CD4-positive, alpha-beta memory T cell (primary cell): ENCODE measurements around the gene NUP153. TPM values are rescaled to one million over a fixed set of nuclear protein-coding genes. Genes with fewer than 3 reads are reported as not detected.

ENCODE experiments used
- CTCF ChIA-PET: fragments of 350-600 bp; sonication (Branson Sonifier 250); formaldehyde crosslinking; loops from one replicate; lab custom pipeline; 2021; ENCODE audit warnings: inconsistent platforms; ENCODE audit not compliant: partially characterized antibody; lab: Charles Lee
- POLR2A ChIA-PET: fragments of 350-600 bp; sonication (Branson Sonifier 250); formaldehyde crosslinking; loops from one replicate; lab custom pipeline; 2021; ENCODE audit not compliant: partially characterized antibody; lab: Charles Lee
- DNase-seq, 5 donors: peaks; one replicate each; pipeline versions ENCODE4 v3.0.0 to v3.0.0-alpha.2; 2020 to 2022; ENCODE audit warnings: mixed read lengths in 1 of 5
- H3K27ac ChIP-seq: one replicate; pipeline ENCODE4 v1.7.0; 2013; ENCODE audit warnings: low read depth, low read length
- H3K27me3 ChIP-seq: 2 replicates; pipeline ENCODE4 v1.7.0; 2013; ENCODE audit warnings: mild to moderate bottlenecking, low read length, moderate library complexity; ENCODE audit not compliant: insufficient read depth
- H3K36me3 ChIP-seq: 2 replicates; pipeline ENCODE4 v1.7.0; 2013; ENCODE audit warnings: mild to moderate bottlenecking, low read length, moderate library complexity; ENCODE audit not compliant: insufficient read depth
- H3K4me1 ChIP-seq: 2 replicates; pipeline ENCODE4 v1.7.0; 2013; ENCODE audit warnings: mild to moderate bottlenecking, low read length, moderate library complexity; ENCODE audit not compliant: insufficient read depth
- H3K4me3 ChIP-seq, 2 donors: one replicate each; pipeline ENCODE4 v1.7.0; 2013; ENCODE audit warnings: low read length in 2 of 2, mild to moderate bottlenecking in 1 of 2
- H3K9me3 ChIP-seq, 2 donors: one replicate each; pipeline ENCODE4 v1.7.0; 2013; ENCODE audit warnings: low read length in 2 of 2, control low read depth in 1 of 2; ENCODE audit not compliant: control insufficient read depth in 1 of 2
- H3K27ac Mint-ChIP-seq, 7 donors: one replicate each; pipeline ENCODE4 v1.8.0; 2020 to 2021; ENCODE audit warnings: mixed read lengths in 7 of 7, mild to moderate bottlenecking in 6 of 7, inconsistent platforms in 3 of 7, moderate library complexity in 3 of 7
- H3K27me3 Mint-ChIP-seq, 2 donors: one replicate each; pipeline ENCODE4 v1.8.0; 2020 to 2021; ENCODE audit warnings: mixed read lengths in 2 of 2
- H3K36me3 Mint-ChIP-seq, 2 donors: one replicate each; pipeline ENCODE4 v1.8.0; 2020 to 2021; ENCODE audit warnings: mixed read lengths in 2 of 2, inconsistent platforms in 1 of 2, mild to moderate bottlenecking in 1 of 2
- H3K4me1 Mint-ChIP-seq, 4 donors: one replicate each; pipeline ENCODE4 v1.8.0; 2020 to 2021; ENCODE audit warnings: mixed read lengths in 4 of 4, mild to moderate bottlenecking in 1 of 4
- H3K4me3 Mint-ChIP-seq, 8 donors: one replicate each; pipeline ENCODE4 v1.8.0; 2020 to 2021; ENCODE audit warnings: mixed read lengths in 8 of 8, mild to moderate bottlenecking in 7 of 8, moderate library complexity in 6 of 8, inconsistent platforms in 3 of 8
- H3K9me3 Mint-ChIP-seq, 8 donors: one replicate each; pipeline ENCODE4 v1.8.0; 2020 to 2021; ENCODE audit warnings: mixed read lengths in 8 of 8, mild to moderate bottlenecking in 5 of 8, inconsistent platforms in 3 of 8, moderate library complexity in 1 of 8
- intact Hi-C: fragments of 100-400 bp; cut with micrococcal nuclease; formaldehyde crosslinking; loops from one replicate; pipeline ENCODE4 v1.15.1; 2023
- polyA plus RNA-seq, 2 donors: library from polyadenylated mRNA; unstranded; fragments of 300-500 nt; fragmentation: Illumina TruSeq; gene quantifications; one replicate each; pipeline ENCODE4 v1.2.3, GENCODE V29; 2021
- total RNA-seq, 2 experiments: library from RNA; stranded (reverse); gene quantifications; one replicate each; pipeline ENCODE4 v1.2.3, GENCODE V29; 2021

Gene NUP153
- total and polyA plus RNA-seq, 4 experiments from 2014 or later: 1.9 to 60.7 (median 32.0) TPM

GRCh38 chr6:17688481-17688880 is 18.2 kb downstream of the NUP153 start:
- Mint-ChIP-seq H3K36me3 (peaks cover 24 to 36% of the 10 kb centered on the region in 2 donors), H3K9me3 (peaks cover 0 to 1% (median 0%) of the 10 kb centered on the region in 8 donors), H3K4me3 (no peak overlapping the region), H3K27me3 (no peaks in the 10 kb centered on the region), H3K4me1 (peaks cover 40 to 73% (median 59%) of the 10 kb centered on the region in 4 donors), H3K27ac (peak overlapping the region in 2 of 7 donors; percentile 6 to 30)
- ChIA-PET POLR2A (interaction anchor here (1.5 to 2.5 kb wide), 2 partner anchors 10 to 88 kb away, joined by 4 to 6 read pairs; partner anchors contain the start of gene FAM8A1), CTCF (interaction anchor here (1.3 to 1.6 kb wide), 3 partner anchors 11 to 14 kb away, joined by 4 to 6 read pairs (median 5); no protein-coding TSS in a partner anchor)
- H3K4me3 ChIP-seq: no peak overlapping the region
- intact Hi-C loops: no loop called here
- H3K27me3 ChIP-seq: no peaks in the 10 kb centered on the region
- no peaks in the 10 kb centered on the region for H3K9me3 ChIP-seq
- H3K4me1 ChIP-seq: peaks cover 59% of the 10 kb centered on the region
- H3K36me3 ChIP-seq: peaks cover 4% of the 10 kb centered on the region
- DNase-seq: no peak
- no peak overlapping the region for H3K27ac ChIP-seq

GRCh38 chr6:17687136-17687535 is 19.6 kb downstream of the NUP153 start:
- Histone ChIP-seq H3K4me1 (peaks cover 50% of the 10 kb centered on the region), H3K9me3 (no peaks in the 10 kb centered on the region), H3K4me3 (no peak overlapping the region), H3K27me3 (no peaks in the 10 kb centered on the region), H3K36me3 (peaks cover 7% of the 10 kb centered on the region), H3K27ac (no peak overlapping the region)
- intact Hi-C loops: no loop called here
- H3K27me3 Mint-ChIP-seq: no peaks in the 10 kb centered on the region
- peak overlapping the region in 5 of 7 donors; percentile 20 to 75 (median 28) for H3K27ac Mint-ChIP-seq
- peaks cover 0 to 1% (median 0%) of the 10 kb centered on the region in 8 donors for H3K9me3 Mint-ChIP-seq
- CTCF ChIA-PET: interaction anchor here (0.8 to 1.1 kb wide), 2 partner anchors 15 to 65 kb away, joined by 3 read pairs; no protein-coding TSS in a partner anchor
- POLR2A ChIA-PET: interaction anchor here (0.7 to 2.5 kb wide), 2 partner anchors 57 to 87 kb away, joined by 3 to 6 read pairs; partner anchors contain the start of gene FAM8A1
- H3K4me3 Mint-ChIP-seq: no peak overlapping the region
- peaks cover 37 to 70% (median 54%) of the 10 kb centered on the region in 4 donors for H3K4me1 Mint-ChIP-seq
- peaks cover 32 to 44% of the 10 kb centered on the region in 2 donors for H3K36me3 Mint-ChIP-seq
- DNase-seq: no peak

GRCh38 chr6:17684134-17684533 is 22.6 kb downstream of the NUP153 start:
- no peak overlapping the region for H3K27ac Mint-ChIP-seq
- intact Hi-C loops: no loop called here

GRCh38 chr6:17683428-17683827 is 23.3 kb downstream of the NUP153 start:
- intact Hi-C loops: no loop called here

More at GRCh38 chr6:17684134-17684533, 22.6 kb downstream of the NUP153 start:
- H3K4me3 ChIP-seq: no peak overlapping the region
- peaks cover 38 to 71% (median 57%) of the 10 kb centered on the region in 4 donors for H3K4me1 Mint-ChIP-seq
- peaks cover 43 to 51% of the 10 kb centered on the region in 2 donors for H3K36me3 Mint-ChIP-seq
- no peak overlapping the region for H3K4me3 Mint-ChIP-seq
- no peak for DNase-seq
- peaks cover 7% of the 10 kb centered on the region for H3K36me3 ChIP-seq
- no peak overlapping the region for H3K27ac ChIP-seq
- no peaks in the 10 kb centered on the region for H3K9me3 ChIP-seq
- no peaks in the 10 kb centered on the region for H3K27me3 Mint-ChIP-seq
- H3K9me3 Mint-ChIP-seq: peaks cover 0 to 1% (median 0%) of the 10 kb centered on the region in 8 donors
- H3K27me3 ChIP-seq: no peaks in the 10 kb centered on the region
- H3K4me1 ChIP-seq: peaks cover 47% of the 10 kb centered on the region
- POLR2A ChIA-PET: no interaction called here
- CTCF ChIA-PET: interaction anchor here (1.0 to 1.2 kb wide), 2 partner anchors 17 to 19 kb away, joined by 3 to 6 read pairs; no protein-coding TSS in a partner anchor

GRCh38 chr6:17679726-17680125 is 27.0 kb downstream of the NUP153 start:
- no peak for DNase-seq
- H3K4me3 Mint-ChIP-seq: peak overlapping the region in 1 of 8 donors; percentile 9
- no peaks in the 10 kb centered on the region for H3K9me3 ChIP-seq
- peak overlapping the region in 4 of 7 donors; percentile 7 to 25 (median 18) for H3K27ac Mint-ChIP-seq
- H3K9me3 Mint-ChIP-seq: peaks cover 0 to 1% (median 0%) of the 10 kb centered on the region in 8 donors
- no peak overlapping the region for H3K4me3 ChIP-seq
- H3K36me3 ChIP-seq: peaks cover 15% of the 10 kb centered on the region
- peaks cover 64% of the 10 kb centered on the region for H3K4me1 ChIP-seq
- no peak overlapping the region for H3K27ac ChIP-seq
- POLR2A ChIA-PET: no interaction called here
- H3K4me1 Mint-ChIP-seq: peaks cover 55 to 79% (median 67%) of the 10 kb centered on the region in 4 donors
- H3K36me3 Mint-ChIP-seq: peaks cover 33 to 42% of the 10 kb centered on the region in 2 donors
- no peaks in the 10 kb centered on the region for H3K27me3 ChIP-seq
- no peaks in the 10 kb centered on the region for H3K27me3 Mint-ChIP-seq
- intact Hi-C loops: no loop called here
- CTCF ChIA-PET: no interaction called here

More at GRCh38 chr6:17683428-17683827, 23.3 kb downstream of the NUP153 start:
- Mint-ChIP-seq H3K36me3 (peaks cover 42 to 52% of the 10 kb centered on the region in 2 donors), H3K4me3 (peak overlapping the region in 1 of 8 donors; percentile 14), H3K27me3 (no peaks in the 10 kb centered on the region), H3K9me3 (peaks cover 0 to 1% (median 0%) of the 10 kb centered on the region in 8 donors), H3K27ac (peak overlapping the region in 2 of 7 donors; percentile 46 to 77), H3K4me1 (peaks cover 44 to 71% (median 60%) of the 10 kb centered on the region in 4 donors)
- no peak for DNase-seq
- Histone ChIP-seq H3K4me3 (no peak overlapping the region), H3K27me3 (no peaks in the 10 kb centered on the region), H3K4me1 (peaks cover 47% of the 10 kb centered on the region), H3K9me3 (no peaks in the 10 kb centered on the region), H3K27ac (no peak overlapping the region), H3K36me3 (peaks cover 7% of the 10 kb centered on the region)
- POLR2A ChIA-PET: no interaction called here
- CTCF ChIA-PET: interaction anchor here (1.0 kb wide), 1 partner anchor 20 kb away, joined by 3 read pairs; no protein-coding TSS in a partner anchor

GRCh38 chr6:17677602-17678001 is 29.1 kb downstream of the NUP153 start:
- POLR2A ChIA-PET: interaction anchor here (0.8 kb wide), 1 partner anchor 23 kb away, joined by 3 read pairs; no protein-coding TSS in a partner anchor
- Mint-ChIP-seq H3K4me3 (no peak overlapping the region), H3K9me3 (no peaks in the 10 kb centered on the region), H3K27me3 (no peaks in the 10 kb centered on the region), H3K36me3 (peaks cover 29 to 43% of the 10 kb centered on the region in 2 donors), H3K27ac (peak overlapping the region in 3 of 7 donors; percentile 5 to 78 (median 61)), H3K4me1 (peaks cover 42 to 70% (median 51%) of the 10 kb centered on the region in 4 donors)
- Histone ChIP-seq H3K27ac (no peak overlapping the region), H3K36me3 (peaks cover 24% of the 10 kb centered on the region), H3K27me3 (no peaks in the 10 kb centered on the region), H3K4me1 (peaks cover 49% of the 10 kb centered on the region), H3K4me3 (no peak overlapping the region), H3K9me3 (no peaks in the 10 kb centered on the region)
- intact Hi-C loops: no loop called here
- CTCF ChIA-PET: no interaction called here
- no peak for DNase-seq

- no peak overlapping the region for H3K27ac ChIP-seq
- peaks cover 38% of the 10 kb centered on the region for H3K36me3 ChIP-seq
- H3K27ac Mint-ChIP-seq: peak overlapping the region in 6 of 7 donors; percentile 2 to 84 (median 50)
- CTCF ChIA-PET: interaction anchor here (0.7 to 3.3 kb wide), 4 partner anchors 23 to 90 kb away, joined by 3 to 10 read pairs (median 4); partner anchors contain the start of gene FAM8A1
- H3K9me3 Mint-ChIP-seq: no peaks in the 10 kb centered on the region
- no peak overlapping the region for H3K4me3 ChIP-seq
- no peaks in the 10 kb centered on the region for H3K27me3 ChIP-seq
- no peaks in the 10 kb centered on the region for H3K9me3 ChIP-seq
- H3K36me3 Mint-ChIP-seq: peaks cover 46 to 53% of the 10 kb centered on the region in 2 donors
- no peak overlapping the region for H3K4me3 Mint-ChIP-seq
- H3K4me1 Mint-ChIP-seq: peaks cover 19 to 47% (median 27%) of the 10 kb centered on the region in 4 donors
- peaks cover 22% of the 10 kb centered on the region for H3K4me1 ChIP-seq
- POLR2A ChIA-PET: interaction anchor here (1.2 kb wide), 1 partner anchor 28 kb away, joined by 3 read pairs; no protein-coding TSS in a partner anchor
- DNase-seq: no peak
- intact Hi-C loops: no loop called here
- no peaks in the 10 kb centered on the region for H3K27me3 Mint-ChIP-seq
Measured at GRCh38 chr6:17673543-17674254, 33.0 kb downstream of the NUP153 start.
